Endometrial microvascular endothelial cells (primary cell): ENCODE measurements around the gene TOLLIP. TPM values are rescaled to one million over a fixed set of nuclear protein-coding genes. Genes with fewer than 3 reads are reported as not detected.

Experiments used
- in situ Hi-C: cut with HindIII; loops from 2 replicates; pipeline ENCODE4 v1.10.0; 2017; ENCODE audit warnings: low sequenced_read_pairs, low pct_unique_long_range_greater_than_20kb; ENCODE audit errors: inconsistent ontology term
- total RNA-seq: library from RNA; depleted of rRNA; stranded (reverse); fragments of >200 nt; gene quantifications from one replicate; pipeline ENCODE4 v1.2.3, GENCODE V29; 2015; ENCODE audit errors: inconsistent ontology term

TOLLIP gene
- total RNA-seq, 1 donor from 2014 or later = 36.8 TPM

DNA sequence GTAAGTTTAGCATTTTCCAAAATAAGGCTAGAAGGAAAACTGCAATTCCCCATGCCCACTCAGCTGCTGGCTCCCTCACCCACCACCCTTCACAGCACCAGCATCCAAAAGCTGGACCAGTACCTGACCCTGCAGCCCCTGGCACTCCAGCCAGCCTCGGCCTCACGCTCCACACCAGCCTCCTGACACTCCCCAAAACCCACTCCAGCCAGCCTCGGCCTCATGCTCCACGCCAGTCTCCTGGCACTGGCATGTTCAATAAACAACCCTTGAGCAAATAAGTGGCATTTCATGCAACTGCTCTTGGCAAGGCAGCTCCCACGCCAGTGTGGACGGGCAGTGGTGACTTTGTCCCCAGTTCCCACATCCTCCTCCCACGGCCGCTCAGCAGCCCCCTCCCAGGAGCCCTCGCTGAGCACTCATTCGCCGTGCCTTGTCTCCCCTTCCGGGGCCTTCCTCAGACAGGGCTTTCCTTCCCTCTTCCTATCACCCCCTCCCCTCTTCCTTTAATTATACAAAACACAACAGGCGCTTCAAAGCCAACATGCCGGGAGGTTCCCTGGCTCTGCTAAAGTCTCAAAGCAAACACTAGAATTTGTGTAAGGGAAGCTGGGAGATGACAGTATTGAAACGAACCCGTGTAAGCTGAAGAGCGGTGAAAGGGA lies 6.8 kb downstream of the TOLLIP start:
- in situ Hi-C loops = no loop called here

DNA sequence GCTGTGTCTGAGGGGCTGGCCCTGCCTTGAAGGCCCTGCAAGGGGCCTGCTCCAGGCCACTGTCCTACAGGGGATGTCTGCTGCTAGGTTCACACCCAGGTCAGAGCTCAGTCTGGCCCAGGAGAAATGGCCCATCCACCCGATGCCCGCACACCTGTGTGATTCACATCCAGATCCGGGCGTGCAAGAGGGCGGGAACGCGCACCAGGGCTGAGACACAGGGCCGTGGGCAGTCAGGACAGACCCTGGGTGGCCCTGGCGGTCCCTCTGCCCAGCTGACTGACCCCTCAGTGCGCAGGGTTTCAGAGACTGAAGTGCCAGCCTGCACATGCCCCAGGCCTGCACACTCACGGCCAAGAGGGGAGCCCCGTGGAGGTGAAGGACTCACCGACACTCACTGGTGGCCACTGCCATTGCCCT lies 7.4 kb downstream of the TOLLIP start:
- in situ Hi-C loops = no loop called here

DNA sequence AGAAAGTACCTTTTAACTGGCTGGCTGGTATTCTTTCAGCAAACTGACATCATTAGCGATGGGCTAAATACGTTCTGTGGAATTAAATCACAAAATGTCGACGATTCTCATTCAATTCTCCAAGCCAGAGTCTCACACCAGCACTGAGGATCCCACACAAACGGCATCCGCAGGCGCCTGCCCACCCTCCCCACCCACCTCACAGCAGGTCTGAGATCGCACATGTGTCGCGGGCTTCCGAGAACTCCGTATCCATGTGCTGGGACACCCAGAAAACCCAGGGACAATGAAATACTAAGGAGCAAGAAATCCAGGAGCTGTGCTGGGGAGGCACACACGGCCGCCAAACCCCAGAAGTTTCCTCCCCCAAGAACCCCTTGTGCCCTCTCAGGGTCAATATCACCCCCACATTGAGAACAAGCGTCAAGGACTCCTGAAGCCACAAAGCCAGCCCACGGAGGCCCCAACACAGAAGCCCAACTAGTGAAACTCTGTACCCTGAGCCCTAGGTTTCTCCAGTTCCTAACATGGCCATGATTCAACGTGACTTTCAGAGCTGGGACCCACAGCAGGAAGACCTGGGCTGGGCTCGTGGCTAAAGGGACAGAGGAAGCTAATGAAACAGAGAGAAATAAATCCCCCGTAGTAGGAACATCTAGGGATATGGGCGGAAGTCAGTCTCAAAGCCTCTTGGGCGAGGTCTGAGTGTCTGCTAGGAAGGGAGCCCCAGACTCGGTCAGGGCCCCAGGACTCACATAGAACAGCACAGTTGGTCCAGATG lies 8.0 kb downstream of the TOLLIP start:
- in situ Hi-C loops = no loop called here

DNA sequence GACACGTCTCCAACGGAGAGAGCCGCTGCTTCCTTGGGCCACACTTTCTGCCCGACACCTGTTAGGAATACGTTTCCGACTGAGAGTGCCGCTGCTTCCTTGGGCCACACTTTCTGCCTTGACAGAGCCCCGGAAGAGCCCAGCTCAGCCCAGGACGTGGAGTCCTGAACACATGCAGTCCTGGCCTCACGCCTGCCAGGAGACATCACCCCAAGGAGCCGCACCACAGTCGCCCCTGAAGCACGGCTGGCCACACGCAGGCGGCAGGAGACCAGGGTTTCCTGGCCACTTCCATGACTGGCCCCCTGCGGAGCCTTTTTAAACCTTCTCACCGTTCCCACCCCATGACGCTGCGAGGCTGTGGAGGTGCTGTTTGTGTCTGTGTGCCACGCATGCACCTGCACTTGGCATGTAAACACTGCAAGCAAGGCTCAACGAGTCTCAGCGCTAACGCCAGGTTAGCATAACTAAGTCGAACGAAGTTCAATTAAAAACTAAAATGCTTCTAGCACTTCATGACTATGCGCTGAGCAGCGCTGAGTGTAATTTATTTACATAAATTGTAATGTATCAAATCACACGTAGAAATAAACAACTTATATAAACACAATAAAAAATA lies 8.8 kb downstream of the TOLLIP start:
- in situ Hi-C loops = no loop called here

DNA sequence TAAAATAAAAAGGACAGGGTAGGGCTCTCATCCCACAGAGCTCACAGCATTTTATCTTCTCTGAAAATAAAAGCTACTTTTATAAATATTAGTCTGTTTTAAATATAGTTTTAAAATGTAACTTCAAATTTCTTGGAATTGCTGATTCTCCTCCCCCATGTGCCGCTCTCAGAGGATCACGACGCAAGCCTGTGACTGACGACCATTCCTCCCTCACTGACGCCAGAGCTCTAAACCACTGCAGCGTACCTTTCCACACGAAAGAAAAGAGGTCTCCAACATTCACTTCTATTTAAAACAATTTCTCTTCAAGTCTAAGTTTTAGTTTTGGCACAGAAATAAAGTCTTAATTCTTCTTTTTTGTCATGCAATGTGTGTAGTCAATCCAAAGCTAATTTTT lies 9.3 kb downstream of the TOLLIP start:
- in situ Hi-C loops = no loop called here

DNA sequence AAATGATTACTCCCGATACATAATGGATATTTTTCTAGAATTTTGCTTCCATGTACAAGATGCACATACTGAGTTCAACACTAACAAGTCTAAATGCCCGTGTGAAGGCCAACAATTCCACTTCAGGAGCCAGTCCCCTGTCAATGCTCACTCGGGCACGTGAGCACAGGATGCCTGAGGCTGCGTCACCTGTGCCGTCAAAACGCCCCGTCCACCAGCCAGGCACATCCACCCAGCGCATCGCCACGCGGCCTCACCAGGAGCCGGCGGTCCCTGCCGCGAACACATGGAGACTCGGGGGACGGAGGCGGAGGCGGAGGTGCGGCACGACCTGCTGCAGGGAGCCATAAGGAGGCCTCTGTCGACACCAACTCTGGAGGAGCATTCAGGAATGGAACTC lies 9.8 kb downstream of the TOLLIP start:
- in situ Hi-C loops = no loop called here

DNA sequence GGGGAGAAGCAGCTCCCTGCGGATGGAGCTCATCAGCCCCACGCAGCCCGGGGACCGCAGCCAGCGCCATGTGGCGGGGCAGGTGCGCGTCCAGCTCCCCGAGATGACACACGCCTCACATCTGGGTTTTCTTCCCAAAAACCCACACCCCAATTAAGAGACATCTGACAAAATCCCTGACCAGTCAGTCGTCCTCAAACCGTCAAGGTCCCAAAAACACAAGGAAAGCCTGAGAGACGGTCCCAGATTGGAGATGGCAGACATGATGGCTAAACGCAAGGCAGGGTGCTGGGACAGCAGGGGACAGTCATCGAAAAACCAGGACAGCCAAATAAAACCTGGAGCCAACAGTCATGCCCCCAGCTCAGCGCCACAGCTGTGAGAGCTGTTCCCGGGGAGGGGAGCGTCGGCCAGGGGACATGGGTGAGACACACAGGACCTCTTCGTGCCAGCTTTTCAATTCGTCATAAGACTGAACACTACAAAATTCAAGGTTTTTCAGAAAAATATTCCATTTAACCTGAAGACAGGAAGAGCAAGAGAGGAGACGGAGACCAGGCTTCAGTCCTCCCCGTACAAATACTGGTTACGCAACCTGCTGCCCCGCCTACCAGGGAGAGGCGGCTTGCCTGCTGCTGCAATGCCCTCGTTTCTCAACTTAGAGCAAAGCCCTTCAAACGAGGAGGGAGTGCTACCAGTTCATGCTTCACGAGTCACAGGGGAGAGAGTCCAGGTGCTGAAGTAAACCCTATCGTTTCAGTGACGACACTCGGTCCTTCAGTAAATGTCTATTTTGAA lies 10.5 kb downstream of the TOLLIP start:
- in situ Hi-C loops = no loop called here

DNA sequence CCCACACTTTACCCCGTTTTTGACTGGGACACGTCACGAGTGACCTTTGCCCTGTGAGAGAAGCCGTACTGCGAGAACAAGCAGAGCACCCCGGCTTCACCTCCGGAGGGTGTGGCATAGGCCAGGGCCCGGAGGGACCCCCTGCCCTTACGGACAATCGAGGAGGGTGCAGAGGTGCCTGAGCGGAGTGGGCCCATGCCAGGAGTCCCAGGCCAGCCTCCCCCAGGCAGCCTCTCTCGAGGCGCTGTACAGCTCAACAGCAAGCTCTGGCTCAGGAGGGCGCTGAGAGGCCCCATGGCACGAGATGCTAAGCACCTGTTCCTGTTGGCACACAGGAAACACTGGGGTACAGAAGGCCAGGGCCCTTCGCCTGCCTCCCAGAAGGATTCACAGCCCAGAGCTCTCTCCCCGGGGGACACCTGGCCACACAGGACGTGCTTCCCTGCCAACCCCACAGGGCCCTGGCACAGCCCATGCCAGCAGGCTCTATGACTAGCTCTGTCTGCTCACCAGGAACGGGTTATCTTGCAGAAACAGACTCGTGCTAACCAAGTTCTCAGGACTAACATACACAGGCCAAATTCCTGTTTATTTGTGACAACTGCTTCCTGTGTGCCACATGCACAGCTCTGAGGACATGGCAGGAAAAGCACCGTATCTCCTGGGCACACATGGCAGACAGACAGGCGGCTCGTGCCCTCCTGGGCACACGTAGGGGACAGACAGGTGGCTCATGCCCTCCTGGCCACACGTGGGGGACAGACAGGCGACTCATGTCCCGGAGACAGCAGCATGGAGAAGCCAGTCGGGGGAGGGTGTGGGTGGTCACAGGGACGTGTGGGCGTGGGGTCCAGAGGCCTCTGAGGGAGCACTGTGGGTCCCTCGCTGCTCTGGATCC lies 11.6 kb downstream of the TOLLIP start:
- in situ Hi-C loops = no loop called here

DNA sequence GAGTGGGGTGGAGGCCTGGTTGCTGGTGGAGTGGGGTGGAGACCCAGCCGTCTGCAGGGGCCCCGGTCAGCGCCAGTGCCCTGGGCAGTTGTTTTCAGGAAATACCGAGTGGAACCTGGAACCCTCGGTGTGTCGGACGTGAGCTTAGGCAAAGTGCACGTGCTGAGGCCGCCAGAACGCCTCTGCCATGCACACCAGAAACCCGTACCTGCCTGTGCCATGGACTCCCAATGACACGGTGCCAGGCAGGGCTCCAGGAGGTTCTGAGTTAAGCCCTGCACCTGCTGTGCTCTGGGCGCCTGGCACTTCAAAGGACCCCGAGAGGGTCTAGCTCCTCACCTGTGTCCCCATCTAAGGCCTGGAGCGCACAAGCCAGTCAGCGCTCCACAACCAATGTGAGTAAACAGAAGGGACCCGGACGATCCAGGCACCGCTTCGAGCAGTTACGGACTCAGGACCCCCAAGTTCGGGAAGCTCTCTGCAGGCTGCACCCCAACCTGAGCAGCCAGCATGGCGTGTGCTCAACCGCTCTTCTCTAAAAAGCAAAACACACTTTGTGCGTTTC lies 12.3 kb downstream of the TOLLIP start:
- in situ Hi-C loops = no loop called here

DNA sequence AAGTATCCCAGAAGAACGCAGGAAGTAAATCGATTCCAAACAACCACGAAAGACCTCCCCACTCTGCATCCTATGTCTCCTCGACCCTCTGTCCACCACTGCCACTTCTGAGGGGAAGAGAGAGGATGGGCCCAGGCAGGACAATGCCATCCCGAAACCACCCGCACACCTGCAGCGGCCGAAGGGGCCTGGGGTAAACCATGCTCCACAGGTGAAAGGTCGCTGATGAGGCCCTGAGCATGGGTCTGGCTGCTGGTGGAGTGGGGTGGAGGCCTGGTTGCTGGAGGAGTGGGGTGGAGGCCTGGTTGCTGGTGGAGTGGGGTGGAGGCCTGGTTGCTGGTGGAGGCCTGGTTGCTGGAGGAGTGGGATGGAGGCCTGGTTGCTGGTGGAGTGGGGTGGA lies 13.1 kb downstream of the TOLLIP start:
- in situ Hi-C loops = no loop called here

DNA sequence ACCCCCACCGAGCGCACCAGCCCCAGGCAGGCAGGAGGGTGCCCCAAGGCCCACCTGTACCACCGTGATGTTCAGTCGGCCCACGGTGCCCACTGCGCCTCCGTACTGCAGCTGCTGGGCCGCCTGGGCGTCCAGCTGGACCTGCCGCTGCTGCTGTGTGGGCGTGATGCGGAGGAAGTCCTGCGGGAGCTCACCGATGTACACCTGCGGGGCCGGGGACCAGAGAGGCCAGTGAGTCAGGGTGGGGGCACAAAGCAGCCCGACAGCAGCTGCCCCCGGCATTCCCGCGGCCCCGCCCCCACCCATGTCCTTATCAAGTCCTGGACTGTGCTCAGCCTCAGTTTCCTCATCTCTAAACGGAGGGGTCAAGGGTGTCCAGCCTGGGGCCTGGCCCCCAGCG lies 13.8 kb downstream of the TOLLIP start:
- in situ Hi-C loops = no loop called here

DNA sequence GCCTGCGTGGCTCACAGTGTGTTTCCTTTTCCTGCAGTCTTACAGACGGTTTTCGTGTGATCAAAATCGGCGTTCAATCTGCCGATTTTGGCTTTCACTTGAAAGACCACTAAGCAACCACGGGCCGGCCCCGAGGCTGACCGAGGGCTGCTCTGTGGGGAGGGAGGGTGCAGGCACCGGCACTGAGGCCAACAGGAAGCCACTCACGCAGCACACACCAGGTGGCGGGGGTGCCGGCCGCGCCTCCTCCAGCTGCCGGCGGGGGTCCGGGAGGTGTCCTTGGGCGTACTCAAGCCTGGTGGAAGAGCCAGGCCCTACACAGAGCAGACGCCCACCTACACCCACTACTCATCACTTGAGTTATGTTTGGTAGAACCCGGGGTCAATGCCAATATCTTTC lies 14.3 kb downstream of the TOLLIP start:
- in situ Hi-C loops = no loop called here

DNA sequence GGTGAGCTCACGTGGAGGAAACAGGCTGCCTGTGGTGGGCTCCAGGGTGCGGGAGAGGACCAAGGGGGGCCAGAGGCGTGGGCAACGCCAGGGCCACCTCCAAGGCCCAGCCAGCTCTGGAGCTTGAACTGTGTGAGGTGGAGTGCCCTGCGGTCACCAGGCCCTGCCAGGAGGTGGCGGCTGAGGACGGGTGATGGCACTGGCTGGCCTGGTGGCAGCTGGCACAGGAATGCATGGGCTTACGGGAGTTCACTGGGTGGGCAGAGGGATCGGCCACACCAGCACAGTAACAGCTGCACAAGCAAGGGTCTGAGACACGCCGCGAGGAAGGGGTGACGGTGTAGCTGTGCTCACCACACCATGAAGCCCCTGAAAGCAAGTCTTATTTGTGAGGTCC lies 15.8 kb downstream of the TOLLIP start:
- in situ Hi-C loops = no loop called here

DNA sequence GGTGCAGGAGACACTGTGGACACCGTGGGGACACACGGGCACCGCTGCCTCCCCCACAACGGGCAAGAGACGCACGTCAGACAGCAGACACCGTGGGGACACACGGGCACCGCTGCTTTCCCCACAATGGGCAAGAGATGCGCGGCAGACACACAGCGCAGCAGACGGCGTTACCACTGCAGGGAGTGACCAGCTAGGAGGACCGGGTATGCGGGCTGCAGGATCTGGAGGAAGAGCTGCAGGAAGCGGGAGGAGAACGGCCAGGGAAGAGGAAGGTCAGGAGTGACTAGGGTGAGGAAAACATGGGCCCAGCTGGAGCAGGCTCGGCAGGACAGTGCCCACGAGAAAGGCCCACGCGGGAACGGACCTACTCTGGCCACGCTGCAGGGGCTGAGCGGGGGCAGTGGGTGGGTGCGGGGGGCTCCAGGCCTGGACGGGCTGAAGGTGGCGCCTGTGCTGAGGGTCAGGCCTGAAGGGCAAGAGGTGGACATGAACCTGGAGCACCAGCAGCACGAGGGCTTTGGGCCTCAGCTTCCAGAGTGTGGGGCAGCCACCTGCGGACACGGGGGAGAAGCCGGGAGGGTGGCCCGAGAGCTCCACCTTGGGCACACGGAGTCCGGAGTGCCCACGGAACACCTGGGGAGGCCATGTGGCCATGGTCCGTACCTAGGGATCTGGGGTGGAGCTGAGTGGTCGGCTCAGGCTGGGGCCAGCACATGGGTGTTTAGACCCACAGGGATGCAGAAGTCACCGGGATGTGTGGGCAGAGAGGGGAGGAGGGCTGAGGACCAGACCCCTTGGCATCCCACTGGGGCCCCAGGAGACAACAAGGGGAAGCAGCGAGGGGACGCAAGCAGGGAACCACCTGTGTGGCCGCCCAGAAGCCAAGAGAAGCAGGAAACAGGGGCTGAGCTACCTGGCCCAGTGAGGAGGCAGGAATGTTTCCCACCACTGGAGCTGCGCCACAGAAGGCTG lies 16.5 kb downstream of the TOLLIP start:
- in situ Hi-C loops = no loop called here

DNA sequence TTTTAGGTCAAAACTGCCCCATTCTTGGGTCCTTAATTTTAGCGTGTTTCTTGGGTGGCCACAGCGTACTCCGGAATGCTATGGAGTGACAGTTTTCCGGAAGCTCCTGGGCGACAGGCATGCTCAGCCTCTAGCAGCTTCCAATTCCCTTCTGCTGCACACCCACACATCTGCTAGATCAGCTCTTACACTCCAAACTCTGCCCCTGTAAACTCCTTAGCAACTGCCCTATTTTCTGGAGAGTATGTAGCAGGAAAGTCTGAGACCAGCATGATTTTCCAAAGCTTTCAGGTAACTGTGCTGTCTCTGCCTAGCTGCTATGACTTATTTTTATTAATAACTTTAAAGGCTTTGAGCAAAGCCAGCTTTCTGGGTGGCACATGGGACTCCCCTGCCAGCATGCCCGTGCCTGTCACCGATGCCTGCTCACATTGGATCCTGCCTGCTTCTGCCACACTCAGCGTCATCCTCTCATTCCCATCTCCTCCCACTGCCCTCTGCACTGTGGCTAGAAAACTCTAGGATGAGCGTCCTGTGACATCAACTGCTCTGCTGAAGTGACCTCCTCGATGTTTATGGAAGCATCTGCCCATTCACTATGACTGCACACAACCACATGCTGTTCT lies 17.3 kb downstream of the TOLLIP start:
- in situ Hi-C loops = no loop called here

DNA sequence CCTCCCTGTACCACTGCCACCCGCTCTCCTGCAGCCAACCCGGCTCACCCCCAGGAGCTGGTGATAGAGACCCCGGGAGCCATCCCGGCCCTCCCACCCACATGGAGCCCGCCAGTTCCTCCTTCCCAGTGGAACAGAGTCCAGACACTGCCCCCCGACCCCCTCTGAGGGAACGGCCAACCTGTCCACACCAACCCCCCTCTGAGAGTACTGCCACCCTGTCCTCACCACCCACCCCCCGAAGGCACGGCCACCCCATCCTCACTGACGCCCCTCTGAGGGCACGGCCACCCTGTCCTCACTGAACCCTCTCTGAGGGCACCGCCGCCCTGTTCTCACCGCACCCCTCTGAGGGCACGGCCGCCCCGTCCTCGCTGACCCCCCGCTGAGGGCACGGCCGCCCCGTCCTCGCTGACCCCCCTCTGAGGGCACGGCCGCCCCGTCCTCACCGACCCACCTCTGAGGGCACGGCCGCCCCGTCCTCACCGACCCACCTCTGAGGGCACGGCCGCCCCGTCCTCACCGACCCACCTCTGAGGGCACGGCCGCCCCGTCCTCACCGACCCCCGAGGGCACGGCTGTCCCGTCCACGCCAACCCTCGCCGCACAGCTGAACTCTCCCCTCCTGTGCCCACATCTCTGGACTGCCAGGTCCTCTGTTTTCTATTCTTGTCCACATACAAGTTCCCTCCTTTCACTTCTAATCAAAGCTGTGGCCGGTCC lies 18.0 kb downstream of the TOLLIP start:
- in situ Hi-C loops = no loop called here
